ENCODE measurements around the gene DIP2B.

DNA sequence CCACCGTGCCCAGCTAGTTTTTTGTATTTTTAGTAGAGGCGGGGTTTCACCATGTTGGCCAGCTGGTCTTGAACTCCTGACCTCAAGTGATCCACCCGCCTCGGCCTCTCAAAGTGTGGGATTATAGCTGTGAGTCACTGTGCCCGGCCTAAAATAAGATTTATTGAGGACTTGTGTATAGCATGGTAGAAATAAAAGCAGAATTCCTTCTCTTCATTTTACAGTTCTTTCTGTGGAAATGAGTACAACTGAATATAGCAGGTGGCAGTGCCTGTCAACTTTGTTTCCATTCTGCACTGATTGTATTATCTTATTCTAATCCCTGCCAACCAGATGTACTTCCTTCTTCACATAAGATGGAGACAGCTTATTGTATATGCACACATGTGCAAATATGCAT lies 41.0 kb downstream of the DIP2B start:
- TF ChIP-seq POLR2A (IDR thresholded peaks at IDR 0.05), result no peak
- TF ChIP-seq, protein P1, sequence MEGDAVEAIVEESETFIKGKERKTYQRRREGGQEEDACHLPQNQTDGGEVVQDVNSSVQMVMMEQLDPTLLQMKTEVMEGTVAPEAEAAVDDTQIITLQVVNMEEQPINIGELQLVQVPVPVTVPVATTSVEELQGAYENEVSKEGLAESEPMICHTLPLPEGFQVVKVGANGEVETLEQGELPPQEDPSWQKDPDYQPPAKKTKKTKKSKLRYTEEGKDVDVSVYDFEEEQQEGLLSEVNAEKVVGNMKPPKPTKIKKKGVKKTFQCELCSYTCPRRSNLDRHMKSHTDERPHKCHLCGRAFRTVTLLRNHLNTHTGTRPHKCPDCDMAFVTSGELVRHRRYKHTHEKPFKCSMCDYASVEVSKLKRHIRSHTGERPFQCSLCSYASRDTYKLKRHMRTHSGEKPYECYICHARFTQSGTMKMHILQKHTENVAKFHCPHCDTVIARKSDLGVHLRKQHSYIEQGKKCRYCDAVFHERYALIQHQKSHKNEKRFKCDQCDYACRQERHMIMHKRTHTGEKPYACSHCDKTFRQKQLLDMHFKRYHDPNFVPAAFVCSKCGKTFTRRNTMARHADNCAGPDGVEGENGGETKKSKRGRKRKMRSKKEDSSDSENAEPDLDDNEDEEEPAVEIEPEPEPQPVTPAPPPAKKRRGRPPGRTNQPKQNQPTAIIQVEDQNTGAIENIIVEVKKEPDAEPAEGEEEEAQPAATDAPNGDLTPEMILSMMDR (IDR thresholded peaks at IDR 0.05 in 8 of 11, conservative IDR thresholded peaks at IDR 0.05 in 3 of 11), result no peak

Data from spleen (tissue), 7 donors.